CD14-positive monocyte (primary cell): ENCODE measurements around the gene IL27RA. TPM values are rescaled to one million over a fixed set of nuclear protein-coding genes. Genes with fewer than 3 reads are reported as not detected.

Experiments used
- DNase-seq, 3 donors: peaks; one replicate each; pipeline ENCODE4 v3.0.0-alpha.2; 2011 to 2022
- H2AFZ ChIP-seq: 2 replicates; pipeline ENCODE4 v1.6.0; 2012; ENCODE audit warnings: mild to moderate bottlenecking, low read depth, low read length, inconsistent platforms; ENCODE audit not compliant: insufficient read depth, poor library complexity, severe bottlenecking
- H3K27ac ChIP-seq, 2 donors: 1 replicate in 1 of 2; 2 replicates in 1 of 2; pipeline ENCODE4 v1.5.1; 2012 to 2013; ENCODE audit warnings: low read length in 2 of 2, control low read depth in 1 of 2, inconsistent platforms in 1 of 2, low read depth in 1 of 2, mild to moderate bottlenecking in 1 of 2
- H3K27me3 ChIP-seq, 2 donors: one replicate each; pipeline versions ENCODE4 v1.6.0 to v1.6.1; 2011 to 2013; ENCODE audit warnings: low read length in 2 of 2; ENCODE audit not compliant: control insufficient read depth in 2 of 2, insufficient read depth in 2 of 2
- H3K36me3 ChIP-seq, 2 donors: replicated peaks in 1 of 2; 1 replicate in 1 of 2; 2 replicates in 1 of 2; pipeline versions ENCODE4 v1.5.1 to v1.6.1; 2012 to 2013; ENCODE audit warnings: low read length in 2 of 2, control low read depth in 1 of 2, inconsistent platforms in 1 of 2, mild to moderate bottlenecking in 1 of 2; ENCODE audit not compliant: insufficient read depth in 2 of 2, control insufficient read depth in 1 of 2
- H3K4me1 ChIP-seq, 2 donors: 1 replicate in 1 of 2; 2 replicates in 1 of 2; pipeline versions ENCODE4 v1.5.1 to v1.6.1; 2012 to 2013; ENCODE audit warnings: low read length in 2 of 2, control low read depth in 1 of 2, inconsistent platforms in 1 of 2, mild to moderate bottlenecking in 1 of 2, moderate library complexity in 1 of 2; ENCODE audit not compliant: insufficient read depth in 2 of 2, control insufficient read depth in 1 of 2
- H3K4me2 ChIP-seq: replicated peaks from 2 replicates; pipeline ENCODE3; 2012; ENCODE audit warnings: low read length, moderate library complexity, mild to moderate bottlenecking; ENCODE audit not compliant: poor library complexity, severe bottlenecking; ENCODE audit errors: extremely low read depth
- H3K4me3 ChIP-seq, 3 experiments: fragments of 200-600 bp in 1 of 3; sonication (generic) in 1 of 3; replicated peaks in 1 of 3; 1 replicate in 2 of 3; 2 replicates in 1 of 3; pipeline ENCODE4 v1.5.1; 2011 to 2013; ENCODE audit warnings: low read length in 3 of 3, mild to moderate bottlenecking in 3 of 3, control low read depth in 2 of 3, low read depth in 2 of 3, inconsistent platforms in 1 of 3, moderate library complexity in 1 of 3
- H3K79me2 ChIP-seq: 2 replicates; pipeline ENCODE4 v1.6.0; 2012; ENCODE audit warnings: mild to moderate bottlenecking, control low read depth, inconsistent platforms, low read length, moderate library complexity; ENCODE audit not compliant: insufficient read depth
- H3K9ac ChIP-seq: 2 replicates; pipeline ENCODE4 v1.6.0; 2017; ENCODE audit warnings: low read length, mild to moderate bottlenecking; ENCODE audit not compliant: insufficient read depth, poor library complexity, severe bottlenecking
- H3K9me3 ChIP-seq, 2 donors: replicated peaks in 1 of 2; 1 replicate in 1 of 2; 2 replicates in 1 of 2; pipeline versions ENCODE4 v1.5.1 to v1.6.1; 2012 to 2013; ENCODE audit warnings: low read length in 2 of 2, control low read depth in 1 of 2; ENCODE audit not compliant: control insufficient read depth in 1 of 2, insufficient read depth in 1 of 2
- H4K20me1 ChIP-seq: 2 replicates; pipeline ENCODE4 v1.6.0; 2012; ENCODE audit warnings: mild to moderate bottlenecking, low read length, control low read depth, moderate library complexity; ENCODE audit not compliant: insufficient read depth
- H3K27ac Mint-ChIP-seq, 7 donors: one replicate each; pipeline ENCODE4 v1.8.0; 2020; ENCODE audit warnings: mild to moderate bottlenecking in 7 of 7, mixed read lengths in 7 of 7, moderate library complexity in 6 of 7, inconsistent platforms in 2 of 7
- H3K27me3 Mint-ChIP-seq, 3 donors: one replicate each; pipeline ENCODE4 v1.8.0; 2021 to 2022; ENCODE audit warnings: low read depth in 3 of 3, mild to moderate bottlenecking in 3 of 3, mixed read lengths in 3 of 3, moderate library complexity in 3 of 3, inconsistent platforms in 1 of 3
- H3K36me3 Mint-ChIP-seq, 2 donors: one replicate each; pipeline ENCODE4 v1.8.0; 2020; ENCODE audit warnings: mixed read lengths in 2 of 2, inconsistent platforms in 1 of 2, mild to moderate bottlenecking in 1 of 2
- H3K4me1 Mint-ChIP-seq: one replicate; pipeline ENCODE4 v1.8.0; 2020; ENCODE audit warnings: mild to moderate bottlenecking, mixed read lengths
- H3K4me3 Mint-ChIP-seq, 2 donors: one replicate each; pipeline ENCODE4 v1.8.0; 2020; ENCODE audit warnings: mild to moderate bottlenecking in 2 of 2, mixed read lengths in 2 of 2, moderate library complexity in 1 of 2
- H3K9me3 Mint-ChIP-seq, 7 donors: one replicate each; pipeline ENCODE4 v1.8.0; 2020 to 2022; ENCODE audit warnings: mixed read lengths in 7 of 7, mild to moderate bottlenecking in 6 of 7, moderate library complexity in 6 of 7, inconsistent platforms in 2 of 7
- CTCF ChIP-seq: fragments of 200-600 bp; IDR thresholded peaks from one replicate; pipeline ENCODE4 v1.8.0; 2022; ENCODE audit warnings: antibody characterized with exemption, mild to moderate bottlenecking
- WGBS: methylation state at CpG from one replicate; pipeline ENCODE4 v1.1.5; 2013; ENCODE audit warnings: missing lambda C conversion rate; ENCODE audit not compliant: insufficient coverage; 5-methylcytosine and 5-hydroxymethylcytosine counted together
- intact Hi-C, 2 donors: fragments of 100-400 bp; cut with micrococcal nuclease; formaldehyde crosslinking; loops; one replicate each; pipeline versions ENCODE4 v1.15.0 to v1.15.1; 2023
- polyA plus RNA-seq, 3 donors: library from polyadenylated mRNA; depleted of rRNA in 1 of 3; unstranded in 2 of 3; stranded (reverse) in 1 of 3; fragments of 300-500 nt in 2 of 3; fragments of >200 nt in 1 of 3; fragmentation: Illumina TruSeq in 2 of 3; gene quantifications; 1 replicate in 2 of 3; 2 replicates in 1 of 3; pipeline ENCODE4 v1.2.3, GENCODE V29; 2012 to 2021

IL27RA gene
- polyA plus RNA-seq, 3 donors = 40.4 to 61.5 (median 54.9) TPM

GRCh38 chr19:14061081-14061749 is 29.7 kb downstream of the IL27RA start:
- intact Hi-C loops = no loop called here
- Histone ChIP-seq H3K4me2 (no peak overlapping the region), H3K79me2 (no peaks in the 10 kb centered on the region), H2AFZ (no peak overlapping the region), H3K27me3 (peaks cover 16 to 47% of the 10 kb centered on the region in 2 donors), H3K36me3 (no peaks in the 10 kb centered on the region), H3K27ac (no peak overlapping the region), H3K9ac (no peak overlapping the region), H3K4me3 (no peak overlapping the region), H3K4me1 (peaks cover 6 to 9% of the 10 kb centered on the region in 2 donors), H4K20me1 (no peaks in the 10 kb centered on the region), H3K9me3 (peaks cover 0 to 3% of the 10 kb centered on the region in 2 donors)
- H3K4me1 Mint-ChIP-seq = peaks cover 21% of the 10 kb centered on the region
- peaks cover 0 to 12% (median 1%) of the 10 kb centered on the region in 7 donors for H3K9me3 Mint-ChIP-seq
- H3K36me3 Mint-ChIP-seq = peaks cover 4 to 7% of the 10 kb centered on the region in 2 donors
- no peak overlapping the region for H3K27ac Mint-ChIP-seq
- no peak for DNase-seq
- no peak for TF ChIP-seq CTCF
- WGBS = 100% methylated on average over 4 of the region's 9 CpGs
- peaks cover 41 to 60% (median 56%) of the 10 kb centered on the region in 3 donors for H3K27me3 Mint-ChIP-seq
- no peak overlapping the region for H3K4me3 Mint-ChIP-seq

GRCh38 chr19:14061751-14062557 is 30.4 kb downstream of the IL27RA start, which contains the start of gene PALM3:
TSS of gene PALM3 (minus strand) at chr19:14062076. CDS start at chr19:14061980, 96 bp downstream.
- Histone ChIP-seq H3K4me1 (peaks cover 6 to 9% of the 10 kb centered on the region in 2 donors), H2AFZ (no peak within 1 kb of the TSS), H3K27ac (no peak within 1 kb of the TSS), H3K4me2 (no peak within 1 kb of the TSS), H3K9me3 (peaks cover 0 to 3% of the 10 kb centered on the region in 2 donors), H3K9ac (no peak within 1 kb of the TSS), H3K4me3 (no peak within 1 kb of the TSS), H4K20me1 (no peaks in the 10 kb centered on the region), H3K36me3 (no peaks in the 10 kb centered on the region), H3K27me3 (peaks cover 16 to 40% of the 10 kb centered on the region in 2 donors), H3K79me2 (no peaks in the 10 kb centered on the region)
- no peak within 1 kb of the TSS for H3K4me3 Mint-ChIP-seq
- H3K4me1 Mint-ChIP-seq = peaks cover 20% of the 10 kb centered on the region
- DNase-seq = no peak
- peaks cover 35 to 53% (median 49%) of the 10 kb centered on the region in 3 donors for H3K27me3 Mint-ChIP-seq
- H3K27ac Mint-ChIP-seq = peak within 1 kb of the TSS in 2 of 7 donors; percentile 38 to 61
- 86% methylated on average over 13 of the region's 19 CpGs for WGBS
- peaks cover 0 to 12% (median 1%) of the 10 kb centered on the region in 7 donors for H3K9me3 Mint-ChIP-seq
- peaks cover 4 to 5% of the 10 kb centered on the region in 2 donors for H3K36me3 Mint-ChIP-seq
- intact Hi-C loops = no loop called here
- TF ChIP-seq CTCF = no peak
